H9 (cell line): ENCODE results near the gene PRR33. TPM values are rescaled to one million over a fixed set of nuclear protein-coding genes. Genes with fewer than 3 reads are reported as not detected.

ENCODE experiments used
- DNase-seq: peaks from one replicate; pipeline ENCODE4 v3.0.0-alpha.2; 2017
- H2AFZ ChIP-seq: one replicate; pipeline ENCODE4 v1.6.1; 2013; ENCODE audit warnings: mild to moderate bottlenecking, low read length, control low read depth, moderate library complexity
- H2AK5ac ChIP-seq: 2 replicates; pipeline ENCODE4 v1.6.1; 2013; ENCODE audit warnings: low read length, control low read depth, mixed read lengths; ENCODE audit not compliant: insufficient read length
- H2BK120ac ChIP-seq: one replicate; pipeline ENCODE4 v1.6.1; 2013; ENCODE audit warnings: low read depth, mild to moderate bottlenecking, low read length, control low read depth, inconsistent platforms; ENCODE audit not compliant: poor library complexity, severe bottlenecking
- H2BK12ac ChIP-seq: 2 replicates; pipeline ENCODE4 v1.6.1; 2013; ENCODE audit warnings: low read length, control low read depth, mixed read lengths, low read depth; ENCODE audit not compliant: insufficient read length
- H2BK15ac ChIP-seq: 2 replicates; pipeline ENCODE4 v1.6.1; 2013; ENCODE audit warnings: low read depth, low read length, control low read depth
- H2BK20ac ChIP-seq: one replicate; pipeline ENCODE4 v1.6.1; 2013; ENCODE audit warnings: low read depth, mild to moderate bottlenecking, low read length, control low read depth, inconsistent platforms; ENCODE audit not compliant: poor library complexity, severe bottlenecking
- H2BK5ac ChIP-seq: 2 replicates; pipeline ENCODE4 v1.6.1; 2013; ENCODE audit warnings: low read length, control low read depth, mixed read lengths; ENCODE audit not compliant: insufficient read length
- H3K14ac ChIP-seq: 2 replicates; pipeline ENCODE4 v1.6.1; 2013; ENCODE audit warnings: low read length, control low read depth; ENCODE audit not compliant: insufficient read depth
- H3K18ac ChIP-seq: 2 replicates; pipeline ENCODE4 v1.6.1; 2013; ENCODE audit warnings: low read depth, mild to moderate bottlenecking, mixed read lengths, low read length, control low read depth; ENCODE audit not compliant: insufficient read length
- H3K23ac ChIP-seq: 2 replicates; pipeline ENCODE4 v1.6.1; 2013; ENCODE audit warnings: low read length, control low read depth, mixed read lengths, low read depth; ENCODE audit not compliant: insufficient read length
- H3K23me2 ChIP-seq: 2 replicates; pipeline ENCODE4 v1.6.1; 2013; ENCODE audit warnings: low read depth, mild to moderate bottlenecking, mixed read lengths, low read length, control low read depth; ENCODE audit not compliant: insufficient read length, poor library complexity, severe bottlenecking
- H3K27ac ChIP-seq: 2 replicates; pipeline ENCODE4 v1.5.1; 2013; ENCODE audit warnings: low read length, control low read depth, mixed read lengths, low read depth; ENCODE audit not compliant: insufficient read length
- H3K27me3 ChIP-seq: 2 replicates; pipeline ENCODE4 v1.6.1; 2013; ENCODE audit warnings: low read length, control low read depth, inconsistent platforms; ENCODE audit not compliant: insufficient read depth
- H3K4ac ChIP-seq: 2 replicates; pipeline ENCODE4 v1.6.1; 2013; ENCODE audit warnings: low read depth, mild to moderate bottlenecking, control low read depth, inconsistent platforms, low read length, moderate library complexity
- H3K4me1 ChIP-seq: 2 replicates; pipeline ENCODE4 v1.6.1; 2013; ENCODE audit warnings: low read length, control low read depth, inconsistent platforms; ENCODE audit not compliant: insufficient read depth
- H3K4me2 ChIP-seq: 2 replicates; pipeline ENCODE4 v1.6.1; 2013; ENCODE audit warnings: low read length, control low read depth, mixed read lengths; ENCODE audit not compliant: insufficient read length, insufficient read depth
- H3K56ac ChIP-seq: 2 replicates; pipeline ENCODE4 v1.6.1; 2013; ENCODE audit warnings: low read depth, mild to moderate bottlenecking, mixed read lengths, low read length, control low read depth; ENCODE audit not compliant: insufficient read length
- H3K79me1 ChIP-seq: 2 replicates; pipeline ENCODE4 v1.6.1; 2013; ENCODE audit warnings: low read depth, mild to moderate bottlenecking, moderate library complexity, low read length, control low read depth, inconsistent platforms; ENCODE audit not compliant: insufficient read depth, poor library complexity, severe bottlenecking
- H3K79me2 ChIP-seq: 2 replicates; pipeline ENCODE4 v1.6.1; 2013; ENCODE audit warnings: low read length, control low read depth, inconsistent platforms; ENCODE audit not compliant: insufficient read depth
- H3K9ac ChIP-seq: 2 replicates; pipeline ENCODE4 v1.6.1; 2013; ENCODE audit warnings: low read length, control low read depth, mixed read lengths; ENCODE audit not compliant: insufficient read length; ENCODE audit errors: extremely low read depth
- H3K9me3 ChIP-seq: one replicate; pipeline ENCODE4 v1.6.1; 2013; ENCODE audit warnings: low read depth, low read length, inconsistent platforms; ENCODE audit not compliant: control insufficient read depth
- H3T11ph ChIP-seq: one replicate; pipeline ENCODE4 v1.6.1; 2013; ENCODE audit warnings: mild to moderate bottlenecking, low read length, control low read depth, inconsistent platforms
- H4K20me1 ChIP-seq: one replicate; pipeline ENCODE4 v1.6.1; 2013; ENCODE audit not compliant: control insufficient read depth, insufficient read length, insufficient read depth
- H4K5ac ChIP-seq: 2 replicates; pipeline ENCODE4 v1.6.1; 2013; ENCODE audit warnings: low read depth, mild to moderate bottlenecking, mixed read lengths, low read length, control low read depth; ENCODE audit not compliant: insufficient read length
- H4K8ac ChIP-seq: replicated peaks from 2 replicates; pipeline ENCODE4 v1.6.1; 2013; ENCODE audit warnings: low read length, control low read depth, mixed read lengths, low read depth; ENCODE audit not compliant: insufficient read length
- H4K91ac ChIP-seq: 2 replicates; pipeline ENCODE4 v1.6.1; 2013; ENCODE audit warnings: low read depth, mild to moderate bottlenecking, moderate library complexity, mixed read lengths, low read length, control low read depth; ENCODE audit not compliant: insufficient read length
- H3K27ac Mint-ChIP-seq, 3 experiments: 2 replicates in 2 of 3; 3 replicates in 1 of 3; pipeline ENCODE4 v1.8.0; 2020 to 2021; ENCODE audit warnings: mixed read lengths in 3 of 3, mild to moderate bottlenecking in 1 of 3, moderate library complexity in 1 of 3
- H3K27me3 Mint-ChIP-seq: 2 replicates; pipeline ENCODE4 v1.8.0; 2021; ENCODE audit warnings: low read depth, mild to moderate bottlenecking, moderate library complexity, mixed read lengths
- H3K36me3 Mint-ChIP-seq, 3 experiments: 2 replicates in 2 of 3; 3 replicates in 1 of 3; pipeline ENCODE4 v1.8.0; 2020 to 2021; ENCODE audit warnings: low read depth in 3 of 3, mixed read lengths in 3 of 3; ENCODE audit not compliant: insufficient read depth in 1 of 3
- H3K4me1 Mint-ChIP-seq, 2 experiments: 2 replicates each; pipeline ENCODE4 v1.8.0; 2020; ENCODE audit warnings: mixed read lengths in 2 of 2
- H3K4me3 Mint-ChIP-seq, 2 experiments: 2 replicates in 1 of 2; 3 replicates in 1 of 2; pipeline ENCODE4 v1.8.0; 2020 to 2021; ENCODE audit warnings: mild to moderate bottlenecking in 2 of 2, mixed read lengths in 2 of 2, moderate library complexity in 1 of 2
- H3K9me3 Mint-ChIP-seq, 2 experiments: 2 replicates in 1 of 2; 3 replicates in 1 of 2; pipeline ENCODE4 v1.8.0; 2020; ENCODE audit warnings: mild to moderate bottlenecking in 2 of 2, mixed read lengths in 2 of 2, moderate library complexity in 1 of 2
- CTCF ChIP-seq: fragments of 200-600 bp; sonication (generic); conservative IDR thresholded peaks from 3 replicates; pipeline ENCODE4 v1.8.0; 2021; ENCODE audit warnings: antibody characterized with exemption, mild to moderate bottlenecking
- WGBS: extraction: QIAGEN DNeasy Blood & Tissue Kit; methylation state at CpG from one replicate; pipeline ENCODE4 v1.1.7; 2013; ENCODE audit warnings: missing lambda C conversion rate, low lambda C conversion rate, mixed read lengths; ENCODE audit not compliant: insufficient read length; ENCODE audit errors: extremely low coverage; 5-methylcytosine and 5-hydroxymethylcytosine counted together
- total RNA-seq: library from RNA; stranded (reverse); gene quantifications from 2 replicates; pipeline ENCODE4 v1.2.1, GENCODE V29; 2021

Gene PRR33
- total RNA-seq, 1 experiment from 2014 or later = not detected

GRCh38 chr11:1845561-1846452 lies 45.9 kb downstream of the PRR33 start:
- no peaks in the 10 kb centered on the region for H4K20me1 ChIP-seq
- no peak overlapping the region for H2AFZ ChIP-seq
- TF ChIP-seq CTCF = no peak
- Mint-ChIP-seq H3K9me3 (no peaks in the 10 kb centered on the region), H3K27ac (peak overlapping the region in 1 of 3 experiments; percentile 15; a peak in 2 of 7 replicates), H3K36me3 (no peaks in the 10 kb centered on the region), H3K4me1 (peaks cover 2 to 7% of the 10 kb centered on the region in 2 experiments; a peak in 3 of 4 replicates), H3K27me3 (peaks cover 24% of the 10 kb centered on the region), H3K4me3 (no peak overlapping the region)
- no peaks in the 10 kb centered on the region for H3K27me3 ChIP-seq
- no peak overlapping the region for H3K9ac ChIP-seq
- H2BK20ac ChIP-seq = no peak overlapping the region
- no peak overlapping the region for H2BK120ac ChIP-seq
- no peak for DNase-seq
- H3K23me2 ChIP-seq = no peaks in the 10 kb centered on the region
- no peak overlapping the region for H2BK5ac ChIP-seq
- H4K91ac ChIP-seq = no peak overlapping the region
- H3K4ac ChIP-seq = no peak overlapping the region
- H3K79me1 ChIP-seq = no peaks in the 10 kb centered on the region
- no peak overlapping the region for H2BK15ac ChIP-seq
- no peaks in the 10 kb centered on the region for H3K79me2 ChIP-seq
- no peak overlapping the region for H2AK5ac ChIP-seq
- H3K27ac ChIP-seq = no peak overlapping the region
- H3K14ac ChIP-seq = no peak overlapping the region
- no peak overlapping the region for H3K23ac ChIP-seq
- no peak overlapping the region for H3T11ph ChIP-seq
- no peaks in the 10 kb centered on the region for H3K4me1 ChIP-seq
- no CpG with 5 or more reads among the region's 21 CpGs for WGBS
- no peak overlapping the region for H3K56ac ChIP-seq
- no peak overlapping the region for H3K18ac ChIP-seq
- no peak overlapping the region for H3K4me2 ChIP-seq
- no peak overlapping the region for H4K8ac ChIP-seq
- no peak overlapping the region for H2BK12ac ChIP-seq
- H3K9me3 ChIP-seq = no peaks in the 10 kb centered on the region
- no peak overlapping the region for H4K5ac ChIP-seq
